ENCODE measurements around the gene HEBP2.

Gene HEBP2

GRCh38 chr6:138397128-138398122, 6.6 kb upstream of the HEBP2 start:
- DNase-seq (ENCODE audit: low read depth, low spot score), result no peak

GRCh38 chr6:138400326-138400725, 3.7 kb upstream of the HEBP2 start:
- DNase-seq (ENCODE audit: low read depth, low spot score), result no peak

GRCh38 chr6:138401960-138402837, 1.8 kb upstream of the HEBP2 start:
- no peak for DNase-seq (ENCODE audit: low read depth, low spot score)

GRCh38 chr6:138402838-138403187, 1.2 kb upstream of the HEBP2 start:
- DNase-seq (ENCODE audit: low read depth, low spot score), result no peak

- DNase-seq (ENCODE audit: low read depth, low spot score), result no peak
Observed at GRCh38 chr6:138403324-138403800, 661 bp upstream of the HEBP2 start.

GRCh38 chr6:138404666-138405337, 779 bp downstream of the HEBP2 start:
- DNase-seq (ENCODE audit: low read depth, low spot score), result no peak

- DNase-seq (ENCODE audit: low read depth, low spot score), result no peak
Observed at GRCh38 chr6:138405816-138406413, 1.9 kb downstream of the HEBP2 start.

GRCh38 chr6:138406443-138406842, 2.4 kb downstream of the HEBP2 start:
- DNase-seq (ENCODE audit: low read depth, low spot score), result no peak

GRCh38 chr6:138410048-138410735, 6.2 kb downstream of the HEBP2 start:
- DNase-seq (ENCODE audit: low read depth, low spot score), result no peak

GRCh38 chr6:138410972-138411880, 7.2 kb downstream of the HEBP2 start:
- no peak for DNase-seq (ENCODE audit: low read depth, low spot score)

- DNase-seq (ENCODE audit: low read depth, low spot score), result no peak
Observed at GRCh38 chr6:138415125-138415524, 11.1 kb downstream of the HEBP2 start.

- no peak for DNase-seq (ENCODE audit: low read depth, low spot score)
Observed at GRCh38 chr6:138416206-138416605, 12.2 kb downstream of the HEBP2 start.

- DNase-seq (ENCODE audit: low read depth, low spot score), result no peak
Observed at GRCh38 chr6:138417493-138418117, 13.6 kb downstream of the HEBP2 start.

GRCh38 chr6:138418118-138418742, 14.2 kb downstream of the HEBP2 start:
- DNase-seq (ENCODE audit: low read depth, low spot score), result no peak

GRCh38 chr6:138419766-138420165, 15.7 kb downstream of the HEBP2 start:
- DNase-seq (ENCODE audit: low read depth, low spot score), result no peak

- DNase-seq (ENCODE audit: low read depth, low spot score), result no peak
Observed at GRCh38 chr6:138420356-138420755, 16.3 kb downstream of the HEBP2 start.

GRCh38 chr6:138421089-138421488, 17.1 kb downstream of the HEBP2 start:
- DNase-seq (ENCODE audit: low read depth, low spot score), result no peak

- DNase-seq (ENCODE audit: low read depth, low spot score), result no peak
Observed at GRCh38 chr6:138421608-138422007, 17.6 kb downstream of the HEBP2 start.

- DNase-seq (ENCODE audit: low read depth, low spot score), result no peak
Observed at GRCh38 chr6:138422861-138423260, 18.8 kb downstream of the HEBP2 start.
